UCSD-AML1 (cell line): ENCODE measurements around the gene PRKCA.

Experiments
- DNase-seq: peaks from one replicate; lab custom pipeline; 2025; ENCODE audit not compliant: unreplicated experiment; lab: John Stamatoyannopoulos, UW

PRKCA gene

DNA sequence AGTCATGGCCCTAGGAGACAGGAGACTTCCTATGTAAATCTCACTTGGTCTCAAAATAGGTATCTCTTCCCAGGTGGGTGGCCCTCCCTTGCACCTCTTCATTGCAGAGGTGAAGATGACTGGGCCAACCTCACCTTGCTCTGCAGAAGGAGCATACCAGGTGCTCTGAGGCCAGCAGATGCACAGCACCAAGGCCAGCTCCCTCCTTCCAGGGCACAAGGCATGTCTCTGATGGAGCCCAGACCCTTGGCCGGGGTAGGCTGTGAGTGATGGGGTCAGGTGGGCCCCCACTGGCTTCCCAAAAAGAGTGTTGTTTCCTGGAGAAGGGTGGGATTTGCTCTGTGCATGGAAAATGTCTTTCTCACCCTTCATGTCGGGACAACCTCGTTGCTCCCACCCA, 545.3 kb downstream of the PRKCA start:
- DNase-seq = no peak

DNA sequence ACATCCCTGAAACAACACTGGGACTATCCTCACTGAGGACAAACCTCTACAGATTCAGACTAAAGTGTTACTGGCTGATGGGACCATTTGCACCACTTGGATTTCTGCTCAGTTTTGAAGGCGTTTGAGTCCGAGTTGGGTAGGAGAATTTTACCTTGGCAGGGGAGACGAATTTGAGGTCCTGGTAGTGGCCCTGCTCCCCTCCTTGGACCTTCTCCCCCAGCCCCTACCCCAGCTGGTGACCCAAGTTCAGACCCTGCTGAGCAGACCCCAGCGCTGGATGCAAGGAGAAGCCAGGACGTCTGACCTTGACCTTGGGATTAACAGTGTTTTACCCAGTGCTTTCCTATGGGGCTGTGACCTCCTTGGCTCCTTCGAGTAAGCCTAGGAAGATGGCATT, 546.1 kb downstream of the PRKCA start:
- DNase-seq = no peak

DNA sequence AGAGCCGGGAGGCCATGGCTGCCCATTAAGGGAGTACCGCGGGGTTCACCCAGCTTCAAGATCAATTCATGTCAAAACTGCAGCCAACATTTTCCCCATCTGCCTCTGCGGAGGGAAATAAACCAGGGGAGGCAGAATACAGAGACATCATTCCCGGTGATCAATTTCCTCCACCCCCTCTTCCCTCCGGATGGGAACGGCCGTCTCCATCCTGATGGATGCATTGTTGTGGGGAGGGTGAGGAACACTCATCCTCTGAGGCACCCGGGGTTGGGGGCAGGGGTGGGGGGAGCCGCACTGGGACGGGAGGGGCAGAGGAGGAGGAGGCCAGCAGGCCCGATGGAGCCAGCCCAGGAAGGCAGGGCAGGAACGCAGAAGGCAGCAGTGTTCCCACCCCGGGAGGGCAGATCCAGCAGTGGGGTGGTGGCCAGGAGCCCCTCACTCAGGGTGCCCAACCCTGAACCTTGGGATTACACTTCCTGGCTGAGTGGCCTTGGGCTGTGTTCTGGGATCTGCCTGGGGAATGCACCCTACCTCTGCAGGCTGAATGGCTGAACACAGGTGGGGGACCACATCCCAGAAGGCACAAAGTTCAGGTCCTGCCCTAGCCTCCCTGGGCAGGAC, 546.7 kb downstream of the PRKCA start:
- no peak for DNase-seq

DNA sequence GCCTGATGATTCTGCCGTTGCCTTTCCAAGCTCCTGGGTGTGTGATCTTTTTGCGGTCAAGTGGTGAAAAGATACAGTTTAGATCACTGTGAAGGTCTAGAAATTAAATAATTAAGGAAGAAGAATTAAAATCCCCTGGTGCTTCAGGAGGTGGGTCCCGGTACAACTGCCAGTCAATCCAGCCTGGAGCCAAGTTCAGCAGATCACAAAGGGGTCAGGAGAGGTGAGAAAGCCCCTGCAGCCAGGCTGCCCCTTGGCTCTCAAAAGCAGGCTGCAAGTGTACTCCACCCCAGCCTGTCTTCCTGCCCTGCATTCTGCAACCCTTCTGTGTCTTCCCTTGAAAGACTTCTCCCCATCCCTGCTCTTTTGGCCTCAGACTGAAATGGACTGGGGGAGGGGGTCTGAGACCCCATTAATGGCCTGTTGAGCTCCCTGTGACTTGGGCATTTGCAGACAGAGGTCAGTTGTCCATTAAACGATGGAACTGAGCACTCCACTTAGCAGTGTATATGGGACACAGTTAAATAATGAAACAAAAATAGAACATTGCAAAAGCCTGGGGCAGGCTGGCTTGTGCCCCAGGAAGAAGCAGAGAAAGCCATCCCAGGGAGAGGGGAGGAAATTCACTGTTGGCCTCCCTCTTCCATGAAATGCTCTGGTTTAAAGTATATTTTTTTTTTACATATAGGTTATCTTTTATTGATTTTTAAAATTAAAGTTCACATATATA, 547.6 kb downstream of the PRKCA start:
- DNase-seq = no peak

DNA sequence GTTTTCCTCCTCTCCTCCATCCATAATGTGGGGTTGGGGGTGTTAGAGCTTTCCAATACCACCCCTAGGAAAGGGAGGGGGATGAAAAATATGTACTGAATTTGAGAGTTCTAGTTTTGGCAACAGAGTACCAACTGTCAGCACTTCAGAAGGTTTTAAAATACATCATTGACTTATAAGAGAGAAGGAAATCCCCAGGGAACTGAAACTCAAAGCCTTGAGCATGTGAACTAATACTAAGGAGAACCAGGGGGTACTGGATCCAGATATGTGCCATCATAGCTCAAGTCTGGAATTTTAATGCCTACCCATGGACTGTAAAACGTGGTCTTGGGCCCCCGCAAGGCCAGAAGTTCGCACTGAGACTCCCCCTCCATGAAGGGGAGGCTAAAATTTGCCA, 548.3 kb downstream of the PRKCA start:
- DNase-seq = no peak

DNA sequence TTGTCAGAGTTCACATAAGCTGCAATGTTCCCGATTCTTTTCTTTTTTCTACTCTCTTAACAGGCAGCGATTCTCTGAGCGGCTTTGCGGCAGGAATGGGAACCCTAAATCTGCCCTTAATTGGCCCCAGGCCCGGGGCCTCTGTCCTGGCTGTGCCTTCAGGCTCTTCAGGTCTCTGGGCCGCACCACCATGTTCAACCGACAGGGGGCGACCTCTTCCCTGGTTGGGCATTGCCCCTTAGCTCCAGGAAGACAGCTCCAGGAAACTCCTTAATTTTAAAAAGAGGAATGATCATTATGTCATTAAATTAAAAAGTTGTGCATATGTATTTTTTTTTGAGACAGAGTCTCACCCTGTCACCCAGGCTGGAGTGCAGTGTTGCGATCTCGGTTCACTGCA, 552.8 kb downstream of the PRKCA start:
- DNase-seq = no peak

DNA sequence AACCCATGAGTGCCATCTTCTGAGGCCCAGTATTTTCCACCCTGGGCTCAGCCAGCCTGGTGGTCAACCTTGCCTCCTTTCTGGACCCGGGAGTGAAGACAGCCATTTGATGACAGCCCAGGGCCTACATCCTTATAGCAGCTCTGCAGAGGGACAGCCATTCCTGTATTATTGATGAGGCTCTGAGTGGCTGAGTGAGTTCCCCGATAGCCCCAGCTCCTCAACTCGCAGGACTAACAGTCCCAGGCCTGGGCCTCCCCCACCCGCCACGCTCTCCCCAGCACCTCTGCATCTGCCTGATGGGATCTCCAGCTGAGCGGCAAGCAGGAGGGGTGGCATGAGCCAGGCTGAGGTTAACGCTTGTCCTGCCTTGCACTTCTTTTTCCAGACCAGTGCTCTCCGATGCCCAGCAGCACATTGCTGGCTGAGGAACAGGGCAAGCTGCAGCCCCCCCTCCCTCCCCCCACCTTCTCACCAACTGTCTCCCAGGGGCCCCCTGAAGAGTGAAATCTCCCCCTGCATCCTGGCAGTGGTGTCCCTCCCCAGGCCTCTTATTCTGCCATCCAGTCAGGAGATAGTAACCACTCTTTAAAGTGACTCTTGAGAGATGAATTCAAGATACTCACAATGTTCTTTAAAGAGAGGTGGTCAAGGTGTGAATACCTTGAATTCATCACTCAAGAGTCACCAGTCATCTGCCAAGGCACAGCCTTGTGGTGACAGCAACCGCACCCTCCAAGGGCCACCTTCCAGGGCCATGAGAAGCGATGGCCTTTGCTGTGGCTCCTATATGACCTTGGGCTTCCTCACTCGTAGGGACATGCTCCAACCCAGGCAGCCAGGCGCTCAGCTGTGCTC, 556.0 kb downstream of the PRKCA start:
- DNase-seq = no peak

DNA sequence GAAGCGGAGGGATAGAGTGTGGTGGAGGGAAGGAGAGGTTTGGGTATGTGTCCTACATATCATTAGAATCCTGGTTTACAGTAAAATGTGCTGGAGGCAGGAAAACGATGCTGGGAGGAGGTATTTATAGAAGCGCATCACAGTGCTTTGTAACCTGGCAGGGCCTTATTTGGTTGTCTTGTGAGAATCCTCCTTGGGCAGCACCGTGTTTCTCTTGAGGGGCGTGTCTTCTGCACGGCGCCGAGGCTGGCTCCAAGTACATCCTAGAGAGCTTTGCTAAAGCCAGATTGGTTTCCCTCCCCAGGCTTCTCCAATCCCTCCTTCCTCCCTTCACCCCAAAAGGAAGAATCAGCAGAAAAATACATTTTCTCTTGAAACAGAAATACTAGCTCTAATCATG, 556.9 kb downstream of the PRKCA start:
- DNase-seq = no peak

DNA sequence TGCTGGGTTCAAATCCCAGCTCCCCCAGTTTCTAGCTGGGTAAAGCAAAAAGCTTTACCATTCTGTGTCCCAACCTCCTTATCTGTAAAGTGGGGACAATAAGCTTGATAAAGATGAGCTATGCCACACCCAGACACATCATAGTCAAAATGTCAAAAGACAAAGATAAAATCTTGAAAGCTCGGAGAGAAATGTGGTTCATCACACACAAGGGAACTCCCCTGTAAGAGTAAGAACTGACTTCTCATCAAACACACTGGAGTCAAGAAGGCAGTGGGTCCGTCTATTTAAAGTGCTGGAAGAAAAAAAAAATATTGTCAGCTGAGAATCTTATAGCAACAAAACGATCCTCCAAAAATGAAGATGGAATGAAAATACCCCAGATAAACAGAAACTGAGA, 557.8 kb downstream of the PRKCA start:
- DNase-seq = no peak
